Activated T-cell treated with anti-CD3 and anti-CD28 coated beads, Interleukin-2, amount 50 U/mL, for 1 hour (primary cell): Measurements from ENCODE around the gene RPL18.

ENCODE experiments used
- DNase-seq: peaks from one replicate; pipeline ENCODE4 v3.0.0-alpha.2; 2020

RPL18 gene

GRCh38 chr19:48573163-48573505, 45.8 kb downstream of the RPL18 start:
- DNase-seq = no peak

GRCh38 chr19:48571378-48572162, 47.4 kb downstream of the RPL18 start:
- no peak for DNase-seq

- DNase-seq = no peak
These were observed 49.2 kb downstream of the RPL18 start for GRCh38 chr19:48569814-48570213.

- DNase-seq = no peak
These were observed 50.6 kb downstream of the RPL18 start for GRCh38 chr19:48568345-48568886.
